HG03175 (cell line): Measurements from ENCODE around the gene SNX13.
A peak's percentile ranks its signal among the peaks of the same experiment; 100 is the strongest.
"Not testable (repeated sequence)": the region's sequence is repeated elsewhere in the genome, so short reads cannot be mapped to it uniquely, and the experiment has no call there.

Experiments used
- ATAC-seq: cut with Tn5 transposase; IDR thresholded peaks from one replicate; pipeline ENCODE4 v1.9.1; 2021; ENCODE audit warnings: mild to moderate bottlenecking, moderate library complexity; ENCODE audit not compliant: unreplicated experiment

The SNX13 gene

GRCh38 chr7:17913250-17913649 is 27.0 kb downstream of the SNX13 start:
- no peak for ATAC-seq

DNA sequence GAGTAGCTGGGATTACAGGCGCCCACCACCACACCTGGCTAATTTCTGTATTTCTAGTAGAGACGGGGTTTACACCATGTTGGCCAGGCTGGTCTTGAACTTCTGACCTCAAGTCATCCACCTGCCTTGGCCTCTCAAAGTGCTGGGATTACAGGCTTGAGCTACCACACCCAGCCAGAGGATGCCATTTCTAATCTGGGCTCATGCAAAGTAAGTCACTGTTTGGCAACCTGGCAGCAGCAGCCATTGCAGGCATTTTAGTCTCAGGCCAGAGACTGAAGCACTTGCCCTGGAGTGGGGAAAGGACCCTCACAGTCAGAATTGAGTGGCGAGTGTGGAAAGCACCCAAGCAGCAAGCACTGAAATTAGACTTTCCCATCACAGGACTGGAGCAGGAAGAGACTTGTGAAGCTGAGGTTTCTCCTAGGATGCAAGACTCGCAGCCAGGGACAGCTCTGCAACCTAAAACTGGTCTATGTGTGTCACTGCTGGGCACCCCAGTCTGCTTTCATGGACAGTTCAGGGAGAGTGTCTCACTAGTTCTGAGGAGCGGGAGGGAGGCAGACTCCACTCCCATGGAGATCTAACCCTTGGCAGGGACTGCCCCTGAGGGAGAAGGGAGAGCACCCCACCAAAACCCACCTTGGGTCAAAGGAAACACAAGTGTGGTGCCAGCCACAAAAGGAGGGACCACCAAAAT is 27.6 kb downstream of the SNX13 start:
- no peak for ATAC-seq

- ATAC-seq = no peak
Observed at GRCh38 chr7:17912050-17912449, 28.2 kb downstream of the SNX13 start.

DNA sequence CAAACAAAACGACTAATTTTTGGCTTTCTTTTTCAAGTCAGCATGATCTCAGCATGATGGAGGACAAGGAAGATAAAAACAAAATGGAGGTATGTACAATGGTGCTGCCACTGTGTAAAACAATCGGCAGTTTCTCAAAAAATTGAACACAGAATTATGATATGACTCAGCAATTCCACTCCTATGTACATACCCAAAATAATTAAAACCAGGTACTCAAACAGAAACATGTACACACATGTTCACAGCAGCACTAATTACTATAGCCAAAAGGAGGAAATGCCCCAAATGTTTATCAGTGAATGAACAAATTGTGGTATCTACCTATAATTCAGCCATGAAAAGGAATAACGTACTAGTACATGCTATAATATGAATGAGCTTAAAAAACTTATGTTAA is 29.9 kb downstream of the SNX13 start:
- no peak for ATAC-seq

DNA sequence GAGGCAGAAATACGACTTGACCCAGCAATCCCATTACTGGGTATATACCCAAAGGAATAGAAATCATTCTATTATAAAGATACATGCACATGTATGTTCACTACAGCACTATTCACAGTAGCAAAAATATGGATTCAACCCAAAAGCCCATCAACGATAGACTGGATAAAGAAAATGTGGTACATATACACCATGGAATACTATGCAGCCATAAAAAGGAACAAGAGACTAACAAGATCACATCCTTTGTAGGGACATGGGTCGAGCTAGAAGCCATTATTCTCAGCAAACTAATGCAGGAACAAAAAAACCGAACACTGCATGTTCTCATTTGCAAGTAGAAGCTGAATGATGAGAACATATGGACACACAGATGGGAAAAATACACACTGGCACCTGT is 31.0 kb downstream of the SNX13 start:
- not testable (repeated sequence) for ATAC-seq

GRCh38 chr7:17907014-17907413 is 33.3 kb downstream of the SNX13 start:
- ATAC-seq = no peak

DNA sequence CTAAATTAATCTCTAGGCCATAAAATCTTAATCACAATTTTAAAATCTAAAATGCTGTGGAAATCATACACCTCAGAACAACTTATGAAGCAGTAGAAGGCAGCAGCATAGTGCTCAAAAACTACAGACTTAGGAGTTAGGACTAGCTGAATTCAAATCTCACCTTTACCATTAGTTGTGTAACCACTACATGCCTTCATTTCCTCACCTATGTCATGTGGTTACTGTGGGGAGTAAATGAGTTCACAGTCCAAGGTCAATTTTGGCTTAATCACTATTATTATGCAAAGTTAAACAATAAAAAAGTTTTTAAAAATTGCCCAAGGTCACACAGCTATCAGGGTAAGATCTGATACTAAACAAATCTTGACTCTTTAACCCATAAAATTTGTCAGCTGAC is 37.0 kb downstream of the SNX13 start:
- ATAC-seq = peak; percentile 58

- ATAC-seq = no peak
Observed at GRCh38 chr7:17902599-17902998, 37.7 kb downstream of the SNX13 start.

DNA sequence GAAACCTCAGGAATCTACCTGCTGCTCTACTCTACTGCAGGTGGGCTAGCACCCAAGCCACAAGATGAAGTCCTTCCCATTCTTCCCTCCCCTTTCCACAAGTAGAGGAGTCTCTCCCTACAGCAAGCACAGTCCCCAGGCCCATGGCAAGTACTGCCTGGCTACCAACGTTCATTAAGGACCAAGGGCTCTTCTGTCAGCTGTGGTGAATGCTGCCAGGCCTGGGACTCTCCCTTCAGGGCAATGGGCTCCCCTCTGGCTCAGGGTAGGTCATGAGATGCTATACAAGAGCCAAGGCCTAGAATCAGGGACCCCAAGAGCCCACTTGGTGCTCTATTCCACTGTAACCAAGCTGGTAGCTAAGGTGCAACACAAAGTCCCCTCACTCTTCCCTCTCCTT is 39.8 kb downstream of the SNX13 start:
- no peak for ATAC-seq

- no peak for ATAC-seq
Observed at GRCh38 chr7:17898111-17898510, 42.2 kb downstream of the SNX13 start.

DNA sequence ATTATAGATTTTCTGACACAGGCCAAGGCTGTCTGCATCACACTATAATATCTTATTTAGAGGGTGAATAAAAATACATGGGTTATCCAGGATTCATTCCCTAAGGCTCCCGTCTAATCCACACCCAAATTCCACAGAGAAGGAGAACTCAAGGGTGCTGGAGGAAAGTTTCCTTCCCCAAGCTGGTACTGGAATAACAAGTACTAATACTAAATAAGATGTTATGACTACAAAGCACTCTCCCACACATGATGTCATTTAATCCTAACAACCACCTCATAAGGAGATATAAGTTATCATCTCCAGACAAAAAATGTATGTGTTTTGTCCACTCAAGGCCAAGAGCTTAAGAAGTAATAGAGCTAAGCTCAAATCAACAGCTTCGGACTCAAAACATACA is 53.0 kb downstream of the SNX13 start:
- no peak for ATAC-seq

GRCh38 chr7:17882685-17883084 is 57.6 kb downstream of the SNX13 start:
- ATAC-seq = no peak

DNA sequence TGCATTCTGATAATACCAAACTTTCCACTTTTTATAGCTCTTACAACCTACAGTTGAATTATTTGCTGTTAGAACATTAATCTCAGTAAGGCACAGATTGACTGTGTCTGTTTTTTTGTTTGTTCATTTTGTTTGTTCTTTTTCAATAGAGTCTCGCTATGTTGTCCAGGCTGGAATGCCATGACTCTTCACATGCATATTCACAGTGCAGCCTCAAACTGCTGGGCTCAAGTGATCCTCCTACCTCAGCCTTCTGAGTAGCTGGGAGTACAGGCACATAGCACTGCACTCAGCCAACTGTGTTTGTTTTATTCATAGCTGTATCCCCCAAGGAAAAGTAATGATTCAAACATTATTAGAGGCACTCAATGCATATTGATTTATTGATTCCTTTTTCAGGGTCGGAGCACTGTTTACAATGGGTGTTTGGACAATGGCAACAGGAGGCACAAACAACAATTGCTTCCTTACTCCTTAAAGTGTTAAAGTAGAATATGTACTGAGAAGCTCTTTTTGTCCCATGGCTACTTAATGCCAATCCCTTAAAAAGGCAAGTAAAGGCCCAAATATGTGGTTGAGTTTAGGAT is 61.1 kb downstream of the SNX13 start:
- no peak for ATAC-seq

GRCh38 chr7:17878627-17879026 is 61.7 kb downstream of the SNX13 start:
- no peak for ATAC-seq

GRCh38 chr7:17871815-17872533 is 68.3 kb downstream of the SNX13 start:
- no peak for ATAC-seq

- no peak for ATAC-seq
Observed at GRCh38 chr7:17870406-17870805, 69.9 kb downstream of the SNX13 start.

- ATAC-seq = no peak
Observed at GRCh38 chr7:17863809-17864143, 76.5 kb downstream of the SNX13 start.

DNA sequence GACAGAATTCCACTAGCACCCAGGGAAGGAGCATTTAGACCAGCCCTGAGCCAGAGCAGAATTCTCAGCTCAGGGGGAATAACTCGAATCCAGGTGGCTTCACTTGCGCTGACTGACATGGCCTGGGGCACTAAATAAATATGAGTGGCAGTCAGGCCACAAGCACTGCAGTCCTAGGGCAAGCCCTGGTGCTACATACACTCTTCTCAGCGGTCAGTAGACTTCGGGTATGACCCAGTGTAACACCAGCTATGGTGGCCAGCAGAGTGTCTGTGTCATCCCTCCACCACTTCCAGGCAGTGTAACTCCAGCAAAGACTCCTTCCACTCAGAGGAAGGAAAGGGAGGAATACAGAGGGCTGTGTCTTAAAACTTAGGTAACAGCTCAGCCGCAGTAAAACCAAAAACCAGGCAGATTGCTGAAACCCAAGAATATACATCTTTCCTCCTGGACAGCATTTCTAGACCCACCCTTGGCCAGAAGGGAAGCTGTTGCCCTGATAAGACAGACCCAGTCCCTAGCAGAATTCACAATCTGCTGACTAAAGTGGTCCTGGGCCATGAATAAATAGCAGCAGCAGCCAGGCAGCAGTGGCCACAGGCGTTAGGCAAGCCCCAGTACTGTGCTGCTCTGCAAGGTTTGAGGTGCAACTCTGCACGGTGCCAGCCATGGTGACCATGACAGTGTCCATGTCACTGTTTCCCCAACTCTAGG is 77.0 kb downstream of the SNX13 start:
- no peak for ATAC-seq

DNA sequence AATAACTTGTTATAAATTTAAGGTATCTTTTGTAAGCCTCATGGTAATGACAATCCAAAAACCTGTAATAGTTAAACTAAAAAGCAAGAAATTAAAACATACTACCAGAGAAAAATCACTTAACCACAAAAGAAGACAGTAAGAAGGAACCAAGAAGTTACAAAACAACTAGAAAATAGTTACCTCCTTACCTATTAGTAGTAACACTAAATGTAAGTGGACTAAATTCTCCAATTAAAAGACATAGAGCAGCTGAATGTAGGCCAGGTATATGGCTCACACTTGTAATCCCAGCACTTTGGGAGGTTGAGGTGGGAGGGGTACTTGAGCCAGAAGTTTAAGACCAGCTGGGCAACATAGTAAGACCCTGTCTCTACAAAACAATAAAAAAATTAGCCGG is 84.0 kb downstream of the SNX13 start:
- no peak for ATAC-seq

GRCh38 chr7:17855202-17855601 is 85.1 kb downstream of the SNX13 start:
- ATAC-seq = no peak

DNA sequence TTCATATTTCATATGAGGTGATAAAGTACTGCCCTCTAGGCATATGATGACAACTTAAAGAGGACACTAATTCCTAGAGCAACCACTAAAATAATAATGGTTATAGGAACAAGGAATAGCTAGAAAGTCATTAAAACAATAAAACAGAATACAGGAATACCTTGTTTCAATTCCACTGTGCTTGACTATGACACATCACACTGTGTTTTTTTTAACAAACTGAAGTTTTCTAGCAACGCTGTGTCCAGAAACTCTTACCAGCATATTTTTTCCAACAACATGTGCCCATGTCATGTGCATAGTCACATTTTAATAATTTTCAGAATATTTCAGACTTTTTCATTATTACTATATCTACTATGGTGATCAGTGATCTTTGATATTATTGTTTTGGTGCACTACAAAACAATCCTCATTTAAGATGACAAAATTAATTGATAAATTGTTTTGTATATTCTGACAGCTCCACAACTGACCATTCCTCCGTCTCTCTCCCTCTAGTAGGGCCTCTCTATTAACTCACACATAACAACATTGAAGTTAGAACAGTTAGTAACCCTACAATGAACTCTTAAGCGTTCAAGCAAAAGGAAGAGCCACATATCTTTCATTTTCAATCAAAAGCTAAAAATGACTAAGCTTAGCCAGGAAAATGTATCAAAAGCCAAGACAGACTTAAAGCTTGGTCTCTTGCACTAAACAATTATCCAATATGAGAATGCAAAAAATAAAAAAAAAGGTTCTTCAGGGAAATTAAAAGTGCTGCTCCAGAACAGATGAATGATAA is 85.8 kb downstream of the SNX13 start:
- ATAC-seq = no peak
